ENCODE measurements around the gene ZNF616.

The ZNF616 gene

DNA sequence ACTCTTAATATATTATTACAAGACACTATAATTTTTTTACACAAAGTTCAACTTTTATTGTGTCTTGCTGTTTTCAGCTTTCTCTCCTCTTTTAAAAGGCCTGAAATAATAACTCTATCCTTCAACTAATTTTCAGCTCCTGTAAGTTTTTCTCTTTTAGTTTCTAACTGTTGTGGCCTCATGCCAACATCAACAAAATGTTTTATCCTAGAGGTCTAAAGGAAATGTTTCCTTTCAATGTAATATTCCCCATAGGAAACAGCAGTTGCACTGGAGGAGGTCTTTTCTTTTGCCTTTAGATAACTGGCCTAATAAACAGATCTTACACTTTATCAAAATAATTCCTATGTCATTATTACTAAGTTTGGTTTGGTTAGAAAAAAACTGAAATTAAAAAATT, 8.5 kb upstream of the ZNF616 start:
- Histone ChIP-seq H3K9me3 (ENCODE audit: control insufficient read depth, low read length) (peaks cover 5% of the 10 kb centered on the region), H3K4me1 (ENCODE audit: control insufficient read depth, insufficient read depth, low read length) (no peaks in the 10 kb centered on the region)

DNA sequence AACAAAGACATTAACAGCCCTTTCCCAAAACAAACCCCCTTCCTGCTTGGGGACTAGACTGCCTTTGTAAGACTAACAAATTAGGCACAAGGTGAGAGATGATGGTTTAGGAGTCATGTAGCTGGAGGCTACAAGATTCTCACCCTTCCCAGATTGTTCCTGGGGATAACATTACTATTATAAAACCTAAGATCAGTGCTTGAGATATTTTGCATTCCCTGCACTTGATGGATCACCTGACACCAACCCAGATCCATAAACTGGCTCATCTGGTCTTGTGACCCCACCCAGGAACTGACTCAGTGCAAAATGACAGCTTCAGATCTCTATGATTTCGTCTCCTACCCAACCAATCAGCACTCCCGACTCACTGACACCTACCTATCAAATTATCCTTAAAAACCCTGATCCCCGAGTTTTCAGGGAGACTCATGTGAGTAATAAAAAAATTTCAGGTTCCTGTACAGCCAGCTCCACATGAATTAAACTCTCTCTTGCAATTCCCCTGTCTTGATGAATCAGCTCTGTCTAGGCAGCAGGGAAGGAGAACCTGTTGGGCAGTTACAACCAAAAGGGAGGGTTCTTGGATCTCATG, 2.4 kb upstream of the ZNF616 start:
- no peak overlapping the region for H3K4me3 ChIP-seq (ENCODE audit: insufficient read depth, low read depth, low read length)
- no peak overlapping the region for H3K27ac ChIP-seq (ENCODE audit: insufficient read depth, low read depth, low read length, poor library complexity, severe bottlenecking)
- no peaks in the 10 kb centered on the region for H3K36me3 ChIP-seq (ENCODE audit: control insufficient read depth, insufficient read depth, low read length)
- WGBS, 2 experiments = 76 to 82% methylated on average over 3 of the region's 3 CpGs
- no peaks in the 10 kb centered on the region for H3K4me1 ChIP-seq (ENCODE audit: control insufficient read depth, insufficient read depth, low read length)
- H3K9me3 ChIP-seq (ENCODE audit: control insufficient read depth, low read length) = no peaks in the 10 kb centered on the region
- H3K27me3 ChIP-seq (ENCODE audit: control insufficient read depth, insufficient read depth, low read length, poor library complexity, severe bottlenecking) = no peaks in the 10 kb centered on the region

More for the DNA sequence above, 8.5 kb upstream of the ZNF616 start:
- Histone ChIP-seq H3K27ac (ENCODE audit: insufficient read depth, low read depth, low read length, poor library complexity, severe bottlenecking) (no peak overlapping the region), H3K36me3 (ENCODE audit: control insufficient read depth, insufficient read depth, low read length) (no peaks in the 10 kb centered on the region), H3K4me3 (ENCODE audit: insufficient read depth, low read depth, low read length) (no peak overlapping the region), H3K27me3 (ENCODE audit: control insufficient read depth, insufficient read depth, low read length, poor library complexity, severe bottlenecking) (no peaks in the 10 kb centered on the region)

DNA sequence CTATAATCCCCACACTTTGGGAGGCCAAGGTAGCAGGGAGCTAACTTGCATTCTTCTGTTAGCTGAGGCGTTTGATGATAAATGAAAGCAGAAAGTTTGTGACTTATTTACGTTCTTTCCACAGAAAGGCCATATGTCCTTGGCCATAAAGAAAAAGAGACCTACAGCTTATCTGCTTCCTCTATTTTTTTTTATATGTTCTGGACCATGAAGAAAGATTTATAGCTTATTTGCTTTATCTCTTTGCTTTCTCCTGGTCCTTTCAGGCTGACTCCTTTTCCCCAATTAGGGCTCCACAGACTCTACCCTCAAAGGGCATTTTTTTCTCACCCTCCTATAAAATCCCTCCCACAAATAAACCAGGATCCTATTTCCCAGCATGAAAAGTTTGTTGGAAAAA, 1.5 kb upstream of the ZNF616 start:
- Histone ChIP-seq H3K9me3 (ENCODE audit: control insufficient read depth, low read length) (no peaks in the 10 kb centered on the region), H3K36me3 (ENCODE audit: control insufficient read depth, insufficient read depth, low read length) (peaks cover 5% of the 10 kb centered on the region), H3K27me3 (ENCODE audit: control insufficient read depth, insufficient read depth, low read length, poor library complexity, severe bottlenecking) (no peaks in the 10 kb centered on the region), H3K27ac (ENCODE audit: insufficient read depth, low read depth, low read length, poor library complexity, severe bottlenecking) (no peak overlapping the region), H3K4me3 (ENCODE audit: insufficient read depth, low read depth, low read length) (no peak overlapping the region), H3K4me1 (ENCODE audit: control insufficient read depth, insufficient read depth, low read length) (no peaks in the 10 kb centered on the region)
- 93% methylated on average over 2 of the region's 2 CpGs for WGBS, 2 experiments

DNA sequence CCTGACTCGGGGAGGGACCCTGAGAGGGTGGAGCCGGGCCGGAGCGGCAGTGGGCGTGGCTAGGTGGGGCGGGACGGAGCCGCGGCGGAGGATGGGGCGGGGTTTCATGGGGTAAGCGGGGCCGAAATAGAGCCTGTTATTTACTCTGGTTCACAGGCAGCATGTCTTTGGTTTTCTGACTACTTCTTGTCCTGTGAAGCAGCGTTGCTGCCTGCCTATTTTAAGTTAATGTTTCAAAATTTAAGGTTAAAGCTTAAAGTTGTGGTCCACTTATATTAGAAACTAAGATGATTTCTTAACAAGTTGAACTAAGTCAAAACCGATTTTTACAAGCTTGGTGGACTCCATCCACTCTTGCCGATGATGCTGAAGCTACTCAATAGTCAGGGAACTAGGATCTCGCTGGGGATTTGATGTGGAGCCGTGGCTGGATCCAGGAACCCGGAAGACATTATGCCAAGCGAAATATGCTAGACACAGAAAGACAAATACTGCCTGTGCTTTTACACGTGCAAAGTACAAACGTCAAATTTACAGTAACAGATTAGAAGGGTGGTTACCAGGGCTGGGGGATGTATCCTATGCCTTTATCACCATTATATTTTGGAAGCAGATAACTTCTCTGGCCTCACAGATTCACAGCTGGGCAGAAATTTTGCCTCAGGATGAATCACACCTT, 433 bp upstream of the ZNF616 start:
- Histone ChIP-seq H3K27ac (ENCODE audit: insufficient read depth, low read depth, low read length, poor library complexity, severe bottlenecking) (no peak overlapping the region), H3K27me3 (ENCODE audit: control insufficient read depth, insufficient read depth, low read length, poor library complexity, severe bottlenecking) (no peaks in the 10 kb centered on the region), H3K4me1 (ENCODE audit: control insufficient read depth, insufficient read depth, low read length) (no peaks in the 10 kb centered on the region), H3K36me3 (ENCODE audit: control insufficient read depth, insufficient read depth, low read length) (peaks cover 7% of the 10 kb centered on the region), H3K4me3 (ENCODE audit: insufficient read depth, low read depth, low read length) (peak overlapping the region; percentile 81), H3K9me3 (ENCODE audit: control insufficient read depth, low read length) (no peaks in the 10 kb centered on the region)
- 32% methylated on average over 22 of the region's 22 CpGs for WGBS, 2 experiments

DNA sequence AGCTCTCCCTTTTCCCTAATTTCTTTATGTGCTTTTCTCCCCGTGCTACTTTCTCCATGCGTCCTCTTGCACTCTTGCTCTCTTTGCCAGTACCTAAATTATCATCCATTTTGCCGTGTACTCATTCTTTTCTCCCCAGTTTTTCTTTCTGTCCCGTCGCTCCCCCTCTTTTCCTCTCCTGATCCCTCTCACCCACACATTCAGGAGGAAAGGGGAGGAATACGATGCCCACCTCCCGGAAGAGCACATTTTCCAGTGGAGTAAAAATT, 821 bp downstream of the ZNF616 start:
- 0% methylated on average over 7 of the region's 7 CpGs for WGBS, 2 experiments
- no peaks in the 10 kb centered on the region for H3K9me3 ChIP-seq (ENCODE audit: control insufficient read depth, low read length)

DNA sequence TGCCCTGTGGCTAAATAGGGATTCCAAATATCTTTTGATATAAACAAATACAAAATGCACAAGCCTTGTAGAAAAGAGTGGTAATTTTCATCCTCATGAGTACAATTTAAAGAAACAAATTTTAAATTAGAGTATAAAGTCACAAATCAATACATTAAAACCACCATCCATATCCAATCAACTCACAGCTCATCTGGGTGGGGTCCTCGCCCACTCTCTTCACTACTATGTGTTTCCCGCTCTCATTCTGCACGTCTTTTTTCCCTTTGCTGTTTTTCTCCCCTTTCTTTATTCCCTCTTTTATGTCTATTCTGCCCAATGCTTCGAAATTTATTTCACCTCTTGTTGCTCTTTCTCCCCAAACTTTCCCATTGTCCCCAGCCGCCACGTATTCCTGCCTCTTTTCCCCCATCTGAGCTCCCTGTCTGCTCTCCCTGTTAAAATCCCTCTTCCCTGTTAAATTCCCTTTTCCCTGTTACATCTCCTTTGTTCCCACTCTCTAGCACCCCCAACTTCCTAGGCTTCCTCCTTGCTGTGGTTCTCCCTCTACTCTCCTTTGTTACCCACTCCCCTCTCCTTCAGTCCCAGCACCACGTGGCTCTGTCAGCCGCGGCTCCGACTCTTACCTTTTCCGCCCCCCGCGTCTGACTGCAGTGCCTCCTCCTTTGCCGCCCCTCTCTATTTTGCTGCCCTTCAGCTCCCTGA, 1.3 kb downstream of the ZNF616 start:
- no peaks in the 10 kb centered on the region for H3K9me3 ChIP-seq (ENCODE audit: control insufficient read depth, low read length)
- H3K27ac ChIP-seq (ENCODE audit: insufficient read depth, low read depth, low read length, poor library complexity, severe bottlenecking) = peak overlapping the region; percentile 91
- H3K4me1 ChIP-seq (ENCODE audit: control insufficient read depth, insufficient read depth, low read length) = no peaks in the 10 kb centered on the region
- WGBS, 2 experiments = 13 to 17% methylated on average over 14 of the region's 14 CpGs
- H3K27me3 ChIP-seq (ENCODE audit: control insufficient read depth, insufficient read depth, low read length, poor library complexity, severe bottlenecking) = no peaks in the 10 kb centered on the region
- H3K36me3 ChIP-seq (ENCODE audit: control insufficient read depth, insufficient read depth, low read length) = peaks cover 7% of the 10 kb centered on the region
- H3K4me3 ChIP-seq (ENCODE audit: insufficient read depth, low read depth, low read length) = peak overlapping the region; percentile 81

More for the DNA sequence above, 821 bp downstream of the ZNF616 start:
- Histone ChIP-seq H3K27me3 (ENCODE audit: control insufficient read depth, insufficient read depth, low read length, poor library complexity, severe bottlenecking) (no peaks in the 10 kb centered on the region), H3K4me3 (ENCODE audit: insufficient read depth, low read depth, low read length) (peak overlapping the region; percentile 81), H3K4me1 (ENCODE audit: control insufficient read depth, insufficient read depth, low read length) (no peaks in the 10 kb centered on the region), H3K27ac (ENCODE audit: insufficient read depth, low read depth, low read length, poor library complexity, severe bottlenecking) (peak overlapping the region; percentile 91), H3K36me3 (ENCODE audit: control insufficient read depth, insufficient read depth, low read length) (peaks cover 7% of the 10 kb centered on the region)

DNA sequence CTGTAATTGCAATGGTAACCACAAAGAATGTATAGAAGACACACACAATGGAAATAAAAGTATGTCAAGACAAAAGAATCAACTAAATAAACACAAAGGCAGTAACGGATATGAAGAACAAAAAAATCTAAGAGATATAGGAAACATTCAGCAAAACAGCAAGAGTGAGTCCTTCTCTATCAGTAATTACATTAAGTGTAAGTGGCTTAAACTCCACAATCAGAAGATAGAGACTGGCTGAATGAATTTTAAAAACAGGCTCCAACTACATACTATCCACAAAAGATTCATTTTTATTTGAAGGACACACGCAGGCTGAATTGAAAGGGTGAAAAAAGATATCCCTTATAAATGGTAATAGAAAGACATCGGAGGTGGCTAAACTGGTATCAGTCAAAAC, 19.5 kb downstream of the ZNF616 start:
- H3K36me3 ChIP-seq (ENCODE audit: control insufficient read depth, insufficient read depth, low read length) = peaks cover 86% of the 10 kb centered on the region
- H3K4me3 ChIP-seq (ENCODE audit: insufficient read depth, low read depth, low read length) = no peak overlapping the region
- no peaks in the 10 kb centered on the region for H3K27me3 ChIP-seq (ENCODE audit: control insufficient read depth, insufficient read depth, low read length, poor library complexity, severe bottlenecking)
- WGBS, 2 experiments = 97% methylated on average over 3 of the region's 3 CpGs; no CpG with 5 or more reads in 1 of the 2 experiments
- peaks cover 18% of the 10 kb centered on the region for H3K9me3 ChIP-seq (ENCODE audit: control insufficient read depth, low read length)
- no peak overlapping the region for H3K27ac ChIP-seq (ENCODE audit: insufficient read depth, low read depth, low read length, poor library complexity, severe bottlenecking)
- H3K4me1 ChIP-seq (ENCODE audit: control insufficient read depth, insufficient read depth, low read length) = no peaks in the 10 kb centered on the region

DNA sequence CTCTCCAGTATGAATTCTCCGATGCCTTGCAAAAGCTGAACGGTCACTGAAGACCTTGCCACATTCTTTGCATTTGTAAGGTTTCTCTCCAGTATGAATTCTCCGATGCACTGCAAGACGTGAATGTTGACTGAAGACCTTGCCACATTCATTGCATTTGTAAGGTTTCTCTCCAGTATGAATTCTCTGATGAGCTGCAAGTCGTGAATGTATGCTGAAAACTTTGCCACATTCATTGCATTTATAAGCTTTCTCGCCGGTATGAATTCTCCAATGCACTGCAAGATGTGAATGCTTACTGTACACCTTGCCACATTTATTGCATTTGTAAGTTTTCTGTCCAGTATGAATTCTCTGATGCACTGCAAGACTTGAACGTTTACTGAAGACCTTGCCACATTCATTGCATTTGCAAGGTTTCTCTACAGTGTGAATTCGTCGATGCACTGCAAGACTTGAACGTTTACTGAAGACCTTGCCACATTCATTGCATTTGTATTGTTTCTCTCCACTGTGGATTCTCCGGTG, 24.1 kb downstream of the ZNF616 start:
- WGBS, 2 experiments = 96 to 97% methylated on average over 12 of the region's 12 CpGs
- Histone ChIP-seq H3K36me3 (ENCODE audit: control insufficient read depth, insufficient read depth, low read length) (peaks cover 60% of the 10 kb centered on the region), H3K4me1 (ENCODE audit: control insufficient read depth, insufficient read depth, low read length) (no peaks in the 10 kb centered on the region), H3K4me3 (ENCODE audit: insufficient read depth, low read depth, low read length) (no peak overlapping the region), H3K27ac (ENCODE audit: insufficient read depth, low read depth, low read length, poor library complexity, severe bottlenecking) (no peak overlapping the region), H3K27me3 (ENCODE audit: control insufficient read depth, insufficient read depth, low read length, poor library complexity, severe bottlenecking) (no peaks in the 10 kb centered on the region), H3K9me3 (ENCODE audit: control insufficient read depth, low read length) (peaks cover 28% of the 10 kb centered on the region)

DNA sequence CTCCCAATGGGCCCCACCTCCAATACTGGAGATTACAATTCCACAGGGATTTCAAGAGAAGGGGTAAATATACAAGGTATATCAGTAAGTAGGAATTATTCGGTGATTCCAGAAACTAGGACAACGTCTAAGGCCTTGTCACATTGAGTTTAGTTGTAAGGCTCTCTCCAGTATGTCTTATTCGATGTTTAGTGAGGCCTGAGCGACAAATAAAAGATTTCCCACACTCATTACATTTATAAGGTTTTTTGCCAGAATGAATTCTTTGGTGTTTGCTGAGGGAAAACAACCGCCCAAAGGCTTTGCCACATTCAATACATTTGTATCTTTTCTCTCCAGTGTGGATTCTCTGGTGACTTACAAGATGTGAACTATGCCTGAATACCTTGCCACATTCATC, 25.0 kb downstream of the ZNF616 start:
- H3K4me1 ChIP-seq (ENCODE audit: control insufficient read depth, insufficient read depth, low read length) = no peaks in the 10 kb centered on the region
- WGBS, 2 experiments = 92 to 99% methylated on average over 4 to 5 of the region's 5 CpGs
- no peak overlapping the region for H3K4me3 ChIP-seq (ENCODE audit: insufficient read depth, low read depth, low read length)
- H3K27ac ChIP-seq (ENCODE audit: insufficient read depth, low read depth, low read length, poor library complexity, severe bottlenecking) = no peak overlapping the region
- H3K27me3 ChIP-seq (ENCODE audit: control insufficient read depth, insufficient read depth, low read length, poor library complexity, severe bottlenecking) = no peaks in the 10 kb centered on the region
- peaks cover 52% of the 10 kb centered on the region for H3K36me3 ChIP-seq (ENCODE audit: control insufficient read depth, insufficient read depth, low read length)
- peaks cover 28% of the 10 kb centered on the region for H3K9me3 ChIP-seq (ENCODE audit: control insufficient read depth, low read length)

DNA sequence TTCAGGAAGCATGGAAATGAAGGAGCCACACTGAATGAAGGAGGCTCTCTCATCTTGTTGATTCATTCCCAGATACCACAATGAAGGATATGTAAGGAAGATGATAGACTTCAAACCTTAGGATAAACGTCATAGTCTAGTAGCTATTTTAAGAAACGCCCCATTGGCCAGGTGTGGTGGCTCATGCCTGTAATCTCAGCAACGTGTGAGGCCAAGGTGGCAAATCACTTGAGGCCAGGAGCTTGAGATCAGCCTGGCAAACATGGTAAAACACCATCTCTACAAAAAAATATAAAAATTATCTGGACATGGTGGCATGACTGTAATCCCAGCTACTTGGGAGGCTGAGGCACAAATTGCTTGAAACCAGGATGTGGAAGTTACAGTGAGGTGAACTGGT, 27.1 kb downstream of the ZNF616 start:
- H3K27ac ChIP-seq (ENCODE audit: insufficient read depth, low read depth, low read length, poor library complexity, severe bottlenecking) = no peak overlapping the region
- H3K4me3 ChIP-seq (ENCODE audit: insufficient read depth, low read depth, low read length) = no peak overlapping the region
- H3K27me3 ChIP-seq (ENCODE audit: control insufficient read depth, insufficient read depth, low read length, poor library complexity, severe bottlenecking) = no peaks in the 10 kb centered on the region
- peaks cover 32% of the 10 kb centered on the region for H3K9me3 ChIP-seq (ENCODE audit: control insufficient read depth, low read length)
- no peaks in the 10 kb centered on the region for H3K4me1 ChIP-seq (ENCODE audit: control insufficient read depth, insufficient read depth, low read length)
- H3K36me3 ChIP-seq (ENCODE audit: control insufficient read depth, insufficient read depth, low read length) = peaks cover 32% of the 10 kb centered on the region
- WGBS, 2 experiments = 94 to 96% methylated on average over 3 of the region's 3 CpGs
